Erythroblast (primary cell): ENCODE results near the gene WDR91.

ENCODE experiments used
- GATA1 ChIP-seq: IDR thresholded peaks from 2 replicates; pipeline ENCODE4 v1.6.1; 2011; ENCODE audit warnings: low read depth, mild to moderate bottlenecking, control low read depth, low read length, moderate library complexity
- POLR2A ChIP-seq: IDR thresholded peaks from 2 replicates; pipeline ENCODE4 v1.6.1; 2011; ENCODE audit warnings: mild to moderate bottlenecking, low read length

DNA sequence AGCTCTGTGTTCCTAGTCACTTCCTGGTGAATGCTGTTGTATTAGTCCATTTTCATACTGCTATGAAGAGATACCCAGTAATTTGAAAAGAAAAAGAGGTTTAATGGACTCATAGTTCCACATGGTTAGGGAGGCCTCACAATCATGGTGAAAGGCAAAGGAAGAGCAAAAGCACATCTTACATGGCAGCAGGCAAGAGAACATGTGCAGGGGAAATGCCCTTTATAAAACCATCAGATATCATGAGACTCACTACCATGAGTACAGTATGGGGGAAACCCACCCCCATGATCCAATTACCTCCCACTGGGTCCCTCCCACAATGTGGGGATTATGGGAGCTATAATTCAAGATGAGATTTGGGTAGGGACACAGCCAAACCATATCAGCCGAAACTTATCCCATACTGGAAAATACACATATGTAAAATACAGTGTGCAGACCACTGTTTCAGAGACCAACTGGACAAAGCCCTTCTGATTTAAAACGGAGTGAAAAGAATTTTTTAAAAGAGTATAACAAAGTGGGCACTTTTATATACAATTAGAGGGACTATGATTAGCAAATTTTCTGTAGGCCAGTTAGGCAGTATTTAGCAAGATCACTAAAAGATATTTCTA, 48.8 kb downstream of the WDR91 start:
- TF ChIP-seq POLR2A = no peak
- no peak for TF ChIP-seq GATA1
